HG02642 (cell line): ENCODE measurements around the gene CYP3A4.
"Not testable (repeated sequence)": the region's sequence is repeated elsewhere in the genome, so short reads cannot be mapped to it uniquely, and the experiment has no call there.

ENCODE experiments used
- ATAC-seq: cut with Tn5 transposase; IDR thresholded peaks from one replicate; pipeline ENCODE4 v1.9.1; 2021; ENCODE audit warnings: mild to moderate bottlenecking; ENCODE audit not compliant: unreplicated experiment, poor library complexity

The CYP3A4 gene

GRCh38 chr7:99766484-99767099 lies 17.4 kb downstream of the CYP3A4 start:
- no peak for ATAC-seq

GRCh38 chr7:99764478-99764877 lies 19.5 kb downstream of the CYP3A4 start:
- no peak for ATAC-seq

GRCh38 chr7:99762680-99763327 lies 21.2 kb downstream of the CYP3A4 start:
- no peak for ATAC-seq

GRCh38 chr7:99755085-99755484 lies 28.9 kb downstream of the CYP3A4 start:
- no peak for ATAC-seq

- no peak for ATAC-seq
These were observed 31.6 kb downstream of the CYP3A4 start for GRCh38 chr7:99752356-99752755.

GRCh38 chr7:99751322-99752052 lies 32.5 kb downstream of the CYP3A4 start:
- ATAC-seq: not testable (repeated sequence)

- ATAC-seq: no peak
These were observed 35.0 kb downstream of the CYP3A4 start for GRCh38 chr7:99748846-99749579.

- ATAC-seq: not testable (repeated sequence)
These were observed 37.1 kb downstream of the CYP3A4 start for GRCh38 chr7:99746915-99747314.

GRCh38 chr7:99745395-99745794 lies 38.6 kb downstream of the CYP3A4 start:
- ATAC-seq: not testable (repeated sequence)

GRCh38 chr7:99742737-99743394 lies 41.1 kb downstream of the CYP3A4 start:
- ATAC-seq: no peak

- ATAC-seq: no peak
These were observed 42.6 kb downstream of the CYP3A4 start for GRCh38 chr7:99741441-99741795.

GRCh38 chr7:99740573-99741440 lies 43.2 kb downstream of the CYP3A4 start:
- no peak for ATAC-seq

GRCh38 chr7:99739699-99740572 lies 44.0 kb downstream of the CYP3A4 start:
- no peak for ATAC-seq

- no peak for ATAC-seq
These were observed 46.3 kb downstream of the CYP3A4 start for GRCh38 chr7:99737726-99738125.

- ATAC-seq: not testable (repeated sequence)
These were observed 47.3 kb downstream of the CYP3A4 start for GRCh38 chr7:99736667-99737066.

GRCh38 chr7:99734987-99735386 lies 49.0 kb downstream of the CYP3A4 start, which contains the start of gene CYP3A7:
CYP3A7 (minus strand) TSS chr7:99735196; CDS start chr7:99735093, 103 bp downstream.
- ATAC-seq: no peak

GRCh38 chr7:99733448-99733847 lies 50.5 kb downstream of the CYP3A4 start:
- ATAC-seq: no peak

- ATAC-seq: no peak
These were observed 51.0 kb downstream of the CYP3A4 start for GRCh38 chr7:99733003-99733402.
